ENCODE measurements around the gene SLC24A4.

GRCh38 chr14:92532490-92533163 lies 209.7 kb downstream of the SLC24A4 start:
- TF ChIP-seq, protein P1, sequence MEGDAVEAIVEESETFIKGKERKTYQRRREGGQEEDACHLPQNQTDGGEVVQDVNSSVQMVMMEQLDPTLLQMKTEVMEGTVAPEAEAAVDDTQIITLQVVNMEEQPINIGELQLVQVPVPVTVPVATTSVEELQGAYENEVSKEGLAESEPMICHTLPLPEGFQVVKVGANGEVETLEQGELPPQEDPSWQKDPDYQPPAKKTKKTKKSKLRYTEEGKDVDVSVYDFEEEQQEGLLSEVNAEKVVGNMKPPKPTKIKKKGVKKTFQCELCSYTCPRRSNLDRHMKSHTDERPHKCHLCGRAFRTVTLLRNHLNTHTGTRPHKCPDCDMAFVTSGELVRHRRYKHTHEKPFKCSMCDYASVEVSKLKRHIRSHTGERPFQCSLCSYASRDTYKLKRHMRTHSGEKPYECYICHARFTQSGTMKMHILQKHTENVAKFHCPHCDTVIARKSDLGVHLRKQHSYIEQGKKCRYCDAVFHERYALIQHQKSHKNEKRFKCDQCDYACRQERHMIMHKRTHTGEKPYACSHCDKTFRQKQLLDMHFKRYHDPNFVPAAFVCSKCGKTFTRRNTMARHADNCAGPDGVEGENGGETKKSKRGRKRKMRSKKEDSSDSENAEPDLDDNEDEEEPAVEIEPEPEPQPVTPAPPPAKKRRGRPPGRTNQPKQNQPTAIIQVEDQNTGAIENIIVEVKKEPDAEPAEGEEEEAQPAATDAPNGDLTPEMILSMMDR (IDR thresholded peaks at IDR 0.05), result no peak
- TF ChIP-seq POLR2AphosphoS5 (IDR thresholded peaks at IDR 0.05) (no peak), EP300 (IDR thresholded peaks at IDR 0.05) (no peak), POLR2A (IDR thresholded peaks at IDR 0.05) (no peak)
